ENCODE measurements around the gene LAPTM5. TPM values are rescaled to one million over a fixed set of nuclear protein-coding genes. Genes with fewer than 3 reads are reported as not detected.

Gene LAPTM5
- total and polyA plus RNA-seq, 2 of the 8 experiments (the other 6 are each of a cell fraction or from before 2014, with no cell fraction given): 0.37 to 1.4 TPM

GRCh38 chr1:30718091-30718635, 39.4 kb downstream of the LAPTM5 start (continued):
- TF ChIP-seq SIRT6 (IDR thresholded peaks at IDR 0.05; ENCODE audit: low read length): no peak
